PC-3 (cell line): Measurements from ENCODE around the gene CCDC192. TPM values are rescaled to one million over a fixed set of nuclear protein-coding genes. Genes with fewer than 3 reads are reported as not detected.

Source experiments
- ATAC-seq: fragments of 200-7000 bp; cut with Tn5 transposase; 2 replicates; pipeline ENCODE4 v1.9.1; 2020; ENCODE audit warnings: mild to moderate bottlenecking, moderate library complexity
- BruUV-seq: library from RNA; stranded (reverse); fragments of 400-500 nt; replicated peaks from 2 replicates; lab custom pipeline; 2021; lab: Mats Ljungman, UMichigan
- CTCF ChIA-PET: fragments of 300-600 bp; sonication (Branson Sonifier 250); formaldehyde crosslinking; loops from one replicate; lab custom pipeline; 2022; ENCODE audit warnings: antibody characterized with exemption; lab: Charles Lee
- POLR2A ChIA-PET: fragments of 300-600 bp; sonication (Branson Sonifier 250); formaldehyde crosslinking; loops from one replicate; lab custom pipeline; 2022; ENCODE audit warnings: antibody characterized with exemption; ENCODE audit not compliant: unreplicated experiment; lab: Charles Lee
- DNase-seq: peaks from one replicate; pipeline ENCODE4 v3.0.0-alpha.2; 2015
- H2AFZ ChIP-seq: fragments of 300-600 bp; sonication (generic); 2 replicates; pipeline ENCODE4 v1.6.0; 2016; ENCODE audit warnings: antibody characterized with exemption, low read length
- H3F3A ChIP-seq: fragments of 300-600 bp; sonication (generic); one replicate; pipeline ENCODE4 v1.6.0; 2017; ENCODE audit warnings: antibody characterized with exemption, low read length, control low read depth, mild to moderate bottlenecking; ENCODE audit not compliant: unreplicated experiment
- H3K27ac ChIP-seq: fragments of 300-600 bp; sonication (generic); 2 replicates; pipeline ENCODE4 v1.5.1; 2016; ENCODE audit warnings: mild to moderate bottlenecking, low read length
- H3K27me3 ChIP-seq: fragments of 300-600 bp; sonication (generic); 2 replicates; pipeline ENCODE4 v1.6.1; 2016; ENCODE audit warnings: low read length, mixed read lengths
- H3K36me3 ChIP-seq: fragments of 300-600 bp; sonication (generic); 2 replicates; pipeline ENCODE4 v1.6.1; 2016; ENCODE audit warnings: low read depth, mixed run types, low read length, mixed read lengths
- H3K4me1 ChIP-seq: fragments of 300-600 bp; sonication (generic); 2 replicates; pipeline ENCODE4 v1.5.1; 2016; ENCODE audit warnings: low read length; ENCODE audit not compliant: insufficient read depth
- H3K4me2 ChIP-seq: fragments of 300-600 bp; sonication (generic); 2 replicates; pipeline ENCODE4 v1.6.0; 2016; ENCODE audit warnings: low read length
- H3K4me3 ChIP-seq: fragments of 300-600 bp; sonication (generic); 2 replicates; pipeline ENCODE4 v1.5.1; 2016; ENCODE audit warnings: mild to moderate bottlenecking, low read length, mixed read lengths
- H3K79me2 ChIP-seq: fragments of 300-600 bp; sonication (generic); 2 replicates; pipeline ENCODE4 v1.6.1; 2017; ENCODE audit warnings: low read length, mixed read lengths
- H3K9ac ChIP-seq: fragments of 300-600 bp; sonication (generic); 2 replicates; pipeline ENCODE4 v1.6.0; 2016; ENCODE audit warnings: mild to moderate bottlenecking, low read length
- H3K9me2 ChIP-seq: fragments of 300-600 bp; sonication (generic); replicated peaks from 2 replicates; pipeline ENCODE4 v1.6.1; 2016; ENCODE audit warnings: mixed run types, low read length, mixed read lengths
- H3K9me3 ChIP-seq: fragments of 300-600 bp; sonication (generic); 2 replicates; pipeline ENCODE4 v1.6.1; 2016; ENCODE audit warnings: low read length, mixed read lengths
- H4K20me1 ChIP-seq: fragments of 300-600 bp; sonication (generic); 2 replicates; pipeline ENCODE4 v1.6.1; 2016; ENCODE audit warnings: low read length, mixed read lengths
- EZH2 ChIP-seq: fragments of 300-600 bp; sonication (generic); IDR thresholded peaks from one replicate; pipeline ENCODE4 v1.6.1; 2017; ENCODE audit warnings: antibody characterized with exemption, mild to moderate bottlenecking, low read length; ENCODE audit not compliant: unreplicated experiment
- EZH2phosphoT487 ChIP-seq: fragments of 300-600 bp; sonication (generic); IDR thresholded peaks from 2 replicates; pipeline ENCODE4 v1.6.1; 2018; ENCODE audit warnings: mild to moderate bottlenecking, antibody characterized with exemption, low read length, borderline replicate concordance
- intact Hi-C: fragments of 100-400 bp; cut with micrococcal nuclease; formaldehyde crosslinking; loops from 2 replicates; pipeline ENCODE4 v1.9.0; 2023
- total RNA-seq: library from RNA; depleted of rRNA; stranded (reverse); fragments of >200 nt; gene quantifications from 2 replicates; pipeline ENCODE4 v1.2.3, GENCODE V29; 2014
- TF ChIP-seq, protein P1 (sequence below): fragments of 300-600 bp; sonication (generic); conservative IDR thresholded peaks from 2 replicates; pipeline ENCODE4 v1.5.1; 2017; ENCODE audit warnings: antibody characterized with exemption, low read depth, mild to moderate bottlenecking, low read length

CCDC192 gene
- total RNA-seq, 1 experiment from 2014 or later = not detected

DNA sequence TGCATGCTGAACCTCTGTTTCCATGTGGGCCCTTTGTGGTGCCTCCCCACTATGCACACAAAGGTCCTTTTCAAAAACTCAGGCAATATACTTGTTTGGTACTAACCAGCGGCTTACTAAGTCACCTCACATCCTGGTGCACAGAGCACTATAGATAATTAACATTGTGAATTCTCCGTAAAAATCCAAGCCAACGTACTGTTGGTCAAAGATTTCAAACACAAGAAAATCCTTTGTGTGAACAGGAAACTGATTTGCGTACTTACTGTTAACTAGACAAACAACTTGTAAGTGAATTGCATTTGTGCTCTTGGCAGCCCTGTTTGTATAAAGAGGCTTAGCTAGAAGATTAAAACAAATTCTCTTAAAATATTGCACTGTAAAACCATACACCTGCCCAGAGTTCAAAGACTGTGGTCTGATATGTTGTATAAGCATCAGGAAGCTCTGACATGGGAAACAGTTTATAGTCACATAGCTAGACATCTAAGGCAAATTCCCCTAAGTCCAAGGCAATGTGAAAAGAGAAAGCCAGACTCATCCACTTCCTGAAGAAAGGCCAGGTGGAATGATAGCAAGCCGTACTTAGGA, 255.3 kb downstream of the CCDC192 start:
- intact Hi-C loops = loop anchor here (1.0 to 5.0 kb wide), 15 partner anchors 7 to 204 kb away; partner anchors contain the start of gene SLC12A2
- Histone ChIP-seq H3K9ac (peak overlapping the region; percentile 68), H3K79me2 (no peaks in the 10 kb centered on the region), H3K9me3 (no peaks in the 10 kb centered on the region), H3K4me3 (no peak overlapping the region; the same call in 1 of the 2 replicates), H3K36me3 (no peaks in the 10 kb centered on the region), H4K20me1 (no peaks in the 10 kb centered on the region), H3K27ac (peak overlapping the region; percentile 90), H3K4me2 (peak overlapping the region; percentile 54), H2AFZ (peak overlapping the region; percentile 24; the same call in 1 of the 2 replicates), H3F3A (no peaks in the 10 kb centered on the region), H3K9me2 (no peaks in the 10 kb centered on the region), H3K27me3 (no peaks in the 10 kb centered on the region), H3K4me1 (peaks cover 39% of the 10 kb centered on the region)
- peak; percentile 56 for DNase-seq
- BruUV-seq = no TSS peak
- ChIA-PET CTCF (interaction anchor here (0.6 to 0.7 kb wide), 2 partner anchors 126 to 243 kb away, joined by 3 to 5 read pairs; no protein-coding TSS in a partner anchor), POLR2A (interaction anchor here (0.5 to 1.5 kb wide), 3 partner anchors 20 to 80 kb away, joined by 4 read pairs; no protein-coding TSS in a partner anchor)
- ATAC-seq = peak; percentile 57
- TF ChIP-seq EZH2 = no peak
- TF ChIP-seq EZH2phosphoT487 = no peak
- TF ChIP-seq, protein P1, sequence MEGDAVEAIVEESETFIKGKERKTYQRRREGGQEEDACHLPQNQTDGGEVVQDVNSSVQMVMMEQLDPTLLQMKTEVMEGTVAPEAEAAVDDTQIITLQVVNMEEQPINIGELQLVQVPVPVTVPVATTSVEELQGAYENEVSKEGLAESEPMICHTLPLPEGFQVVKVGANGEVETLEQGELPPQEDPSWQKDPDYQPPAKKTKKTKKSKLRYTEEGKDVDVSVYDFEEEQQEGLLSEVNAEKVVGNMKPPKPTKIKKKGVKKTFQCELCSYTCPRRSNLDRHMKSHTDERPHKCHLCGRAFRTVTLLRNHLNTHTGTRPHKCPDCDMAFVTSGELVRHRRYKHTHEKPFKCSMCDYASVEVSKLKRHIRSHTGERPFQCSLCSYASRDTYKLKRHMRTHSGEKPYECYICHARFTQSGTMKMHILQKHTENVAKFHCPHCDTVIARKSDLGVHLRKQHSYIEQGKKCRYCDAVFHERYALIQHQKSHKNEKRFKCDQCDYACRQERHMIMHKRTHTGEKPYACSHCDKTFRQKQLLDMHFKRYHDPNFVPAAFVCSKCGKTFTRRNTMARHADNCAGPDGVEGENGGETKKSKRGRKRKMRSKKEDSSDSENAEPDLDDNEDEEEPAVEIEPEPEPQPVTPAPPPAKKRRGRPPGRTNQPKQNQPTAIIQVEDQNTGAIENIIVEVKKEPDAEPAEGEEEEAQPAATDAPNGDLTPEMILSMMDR = no peak

DNA sequence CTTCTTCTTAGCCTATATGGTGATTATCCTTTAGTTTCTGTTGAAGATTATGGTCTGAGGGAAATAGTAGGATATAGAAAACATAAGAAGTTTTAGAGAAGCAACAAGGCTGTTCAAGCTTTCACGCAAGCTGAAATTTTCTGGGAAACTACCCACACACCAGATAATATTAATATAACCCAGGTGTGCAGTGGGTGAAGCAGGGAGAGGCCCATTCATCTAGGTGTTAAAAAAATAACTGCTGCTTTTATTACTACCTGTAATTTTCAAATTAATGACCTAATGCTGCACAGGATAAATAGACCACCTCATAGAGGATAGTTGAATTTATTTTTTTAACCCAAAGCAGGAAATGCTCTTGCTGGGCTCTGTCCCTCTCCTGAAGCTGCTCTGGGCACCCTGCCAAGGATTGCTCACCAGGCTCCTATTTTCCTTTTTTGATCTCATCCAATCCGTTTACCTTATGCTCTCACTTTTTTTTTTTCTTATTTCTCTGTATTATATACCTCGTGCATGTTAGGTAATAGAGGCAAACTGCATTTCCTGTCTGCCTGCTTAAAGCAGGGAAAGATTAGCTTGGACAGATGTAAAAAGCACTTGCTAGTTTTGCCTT, 256.1 kb downstream of the CCDC192 start:
- peak overlapping the region; percentile 90 for H3K27ac ChIP-seq
- ATAC-seq (peak; percentile 36), DNase-seq (peak; percentile 94)
- peak overlapping the region; percentile 18; the same call in 1 of the 2 replicates for H2AFZ ChIP-seq
- no peaks in the 10 kb centered on the region for H3K9me3 ChIP-seq
- peaks cover 39% of the 10 kb centered on the region for H3K4me1 ChIP-seq
- TF ChIP-seq EZH2phosphoT487 (no peak), EZH2 (no peak)
- TF ChIP-seq, protein P1 = no peak
- POLR2A ChIA-PET = interaction anchor here (0.5 to 1.5 kb wide), 4 partner anchors 21 to 87 kb away, joined by 3 to 4 read pairs (median 4); no protein-coding TSS in a partner anchor
- H3K4me2 ChIP-seq = peak overlapping the region; percentile 54
- no peaks in the 10 kb centered on the region for H3K79me2 ChIP-seq
- H3K9me2 ChIP-seq = no peaks in the 10 kb centered on the region
- no peak overlapping the region; the same call in 1 of the 2 replicates for H3K4me3 ChIP-seq
- no peaks in the 10 kb centered on the region for H4K20me1 ChIP-seq
- intact Hi-C loops = loop anchor here (1.0 to 5.0 kb wide), 7 partner anchors 8 to 203 kb away; no protein-coding TSS in a partner anchor
- TSS peak; percentile 84 for BruUV-seq
- peak overlapping the region; percentile 66 for H3K9ac ChIP-seq
- CTCF ChIA-PET = interaction anchor here (0.6 to 0.7 kb wide), 2 partner anchors 125 to 242 kb away, joined by 3 to 5 read pairs; no protein-coding TSS in a partner anchor
- H3K27me3 ChIP-seq = no peaks in the 10 kb centered on the region
- H3K36me3 ChIP-seq = no peaks in the 10 kb centered on the region
- H3F3A ChIP-seq = no peaks in the 10 kb centered on the region
